B cell (primary cell): ENCODE results near the gene MRAS. TPM values are rescaled to one million over a fixed set of nuclear protein-coding genes. Genes with fewer than 3 reads are reported as not detected.

Experiments
- ATAC-seq: fragments of 200-7000 bp; cut with Tn5 transposase; one replicate; pipeline ENCODE4 v1.10.0; 2021; ENCODE audit warnings: low read depth, mild to moderate bottlenecking, moderate number of reproducible peaks, moderate library complexity
- CTCF ChIA-PET: fragments of 350-600 bp; sonication (Branson Sonifier 250); formaldehyde crosslinking; loops from one replicate; lab custom pipeline; 2021; ENCODE audit warnings: antibody characterized with exemption, inconsistent platforms; lab: Charles Lee
- POLR2A ChIA-PET: fragments of 350-600 bp; sonication (Branson Sonifier 250); formaldehyde crosslinking; loops from one replicate; lab custom pipeline; 2021; ENCODE audit warnings: antibody characterized with exemption; lab: Charles Lee
- DNase-seq: peaks from one replicate; pipeline ENCODE4 v3.0.0; 2013
- H2AFZ ChIP-seq: 2 replicates; pipeline ENCODE4 v1.6.1; 2012; ENCODE audit warnings: mild to moderate bottlenecking, low read depth, low read length; ENCODE audit not compliant: insufficient read depth, poor library complexity, severe bottlenecking
- H3K27ac ChIP-seq, 2 donors: 1 replicate in 1 of 2; 2 replicates in 1 of 2; pipeline ENCODE4 v1.5.1; 2012 to 2013; ENCODE audit warnings: low read length in 2 of 2, mild to moderate bottlenecking in 2 of 2, moderate library complexity in 1 of 2
- H3K27me3 ChIP-seq, 4 experiments: fragments of 200-600 bp in 1 of 4; sonication (generic) in 1 of 4; replicated peaks in 1 of 4; 1 replicate in 2 of 4; 2 replicates in 2 of 4; pipeline versions ENCODE4 v1.6.1 to v1.7.0; 2013 to 2016; ENCODE audit warnings: low read length in 3 of 4, mild to moderate bottlenecking in 2 of 4, mixed read lengths in 1 of 4, moderate library complexity in 1 of 4; ENCODE audit not compliant: insufficient read depth in 4 of 4, control insufficient read depth in 3 of 4; ENCODE audit errors: control extremely low read depth in 1 of 4
- H3K36me3 ChIP-seq, 2 experiments: replicated peaks in 1 of 2; 1 replicate in 1 of 2; 2 replicates in 1 of 2; pipeline versions ENCODE4 v1.6.1 to v1.7.1; 2013; ENCODE audit warnings: low read length in 1 of 2; ENCODE audit not compliant: insufficient read depth in 2 of 2, control insufficient read depth in 1 of 2; ENCODE audit errors: control extremely low read depth in 1 of 2, extremely low read depth in 1 of 2
- H3K4me1 ChIP-seq, 2 donors: fragments of 200-600 bp in 1 of 2; sonication (generic) in 1 of 2; 1 replicate in 1 of 2; 2 replicates in 1 of 2; pipeline versions ENCODE4 v1.5.1 to v1.6.1; 2013 to 2017; ENCODE audit warnings: low read length in 2 of 2; ENCODE audit not compliant: control insufficient read depth in 2 of 2, insufficient read depth in 2 of 2
- H3K4me2 ChIP-seq: replicated peaks from 2 replicates; pipeline ENCODE3; 2012; ENCODE audit warnings: mild to moderate bottlenecking, low read depth, low read length; ENCODE audit not compliant: poor library complexity, severe bottlenecking
- H3K4me3 ChIP-seq, 5 experiments: fragments of 200-600 bp in 1 of 5; sonication (generic) in 1 of 5; 1 replicate in 3 of 5; 2 replicates in 2 of 5; pipeline versions ENCODE4 v1.5.1 to v1.7.0; 2011 to 2016; ENCODE audit warnings: low read length in 4 of 5, mild to moderate bottlenecking in 4 of 5, low read depth in 2 of 5, control low read depth in 1 of 5, moderate library complexity in 1 of 5; ENCODE audit not compliant: insufficient read depth in 1 of 5; ENCODE audit errors: control extremely low read depth in 1 of 5, extremely low read depth in 1 of 5
- H3K79me2 ChIP-seq: fragments of 200-600 bp; sonication (generic); one replicate; pipeline ENCODE4 v1.6.0; 2016; ENCODE audit warnings: low read length; ENCODE audit not compliant: control insufficient read depth, insufficient read depth
- H3K9ac ChIP-seq: fragments of 200-600 bp; sonication (generic); 2 replicates; pipeline ENCODE4 v1.6.1; 2017; ENCODE audit warnings: mild to moderate bottlenecking, low read length, moderate library complexity
- H3K9me3 ChIP-seq, 3 donors: one replicate each; pipeline versions ENCODE4 v1.6.1 to v1.7.1; 2013; ENCODE audit warnings: low read length in 2 of 3; ENCODE audit not compliant: control insufficient read depth in 2 of 3, insufficient read depth in 1 of 3; ENCODE audit errors: control extremely low read depth in 1 of 3
- H4K20me1 ChIP-seq: 2 replicates; pipeline ENCODE4 v1.6.0; 2012; ENCODE audit warnings: mild to moderate bottlenecking, low read length; ENCODE audit not compliant: insufficient read depth, control insufficient read depth, poor library complexity, severe bottlenecking
- H3K27ac Mint-ChIP-seq: one replicate; pipeline ENCODE4 v1.8.0; 2021; ENCODE audit warnings: mixed read lengths
- H3K27me3 Mint-ChIP-seq: one replicate; pipeline ENCODE4 v1.8.0; 2021; ENCODE audit warnings: mixed read lengths
- H3K4me1 Mint-ChIP-seq: one replicate; pipeline ENCODE4 v1.8.0; 2021; ENCODE audit warnings: mixed read lengths
- H3K4me3 Mint-ChIP-seq: one replicate; pipeline ENCODE4 v1.8.0; 2021; ENCODE audit warnings: mixed read lengths
- H3K9me3 Mint-ChIP-seq: one replicate; pipeline ENCODE4 v1.8.0; 2022; ENCODE audit warnings: mixed read lengths; ENCODE audit not compliant: insufficient read depth
- CTCF ChIP-seq: fragments of 200-600 bp; IDR thresholded peaks from one replicate; pipeline ENCODE4 v1.8.0; 2022; ENCODE audit warnings: antibody characterized with exemption, mild to moderate bottlenecking
- EZH2 ChIP-seq: IDR thresholded peaks from 2 replicates; pipeline ENCODE4 v1.6.1; 2012; ENCODE audit warnings: borderline replicate concordance, low read depth, mild to moderate bottlenecking, moderate library complexity, low read length; ENCODE audit not compliant: insufficient read depth, poor library complexity, severe bottlenecking
- WGBS: methylation state at CpG from one replicate; pipeline ENCODE4 v1.1.5; 2013; ENCODE audit warnings: missing lambda C conversion rate; ENCODE audit not compliant: insufficient coverage; 5-methylcytosine and 5-hydroxymethylcytosine counted together
- intact Hi-C: fragments of 100-400 bp; cut with micrococcal nuclease; formaldehyde crosslinking; loops from one replicate; pipeline ENCODE4 v1.10.0; 2022
- polyA plus RNA-seq: library from polyadenylated mRNA; depleted of rRNA; stranded (reverse); fragments of >200 nt; gene quantifications from 2 replicates; pipeline ENCODE4 v1.2.3, GENCODE V29; 2012
- total RNA-seq, 2 donors: library from RNA; stranded (reverse); fragments of 120-200 nt in 1 of 2; gene quantifications; 1 replicate in 1 of 2; 2 replicates in 1 of 2; pipeline versions ENCODE4 v1.2.3 to v1.2.4, GENCODE V29; 2013 to 2022

The MRAS gene
- total and polyA plus RNA-seq, 2 donors (not counting 1 experiment from before 2014, with no cell fraction given): 0.03 to 0.22 TPM

- Histone ChIP-seq H3K27me3 (peaks cover 0 to 46% (median 9%) of the 10 kb centered on the region in 4 experiments), H3K4me3 (no peak overlapping the region), H4K20me1 (no peaks in the 10 kb centered on the region), H3K27ac (no peak overlapping the region), H3K4me2 (no peak overlapping the region), H3K9ac (no peak overlapping the region), H2AFZ (no peak overlapping the region), H3K9me3 (no peaks in the 10 kb centered on the region), H3K36me3 (no peaks in the 10 kb centered on the region), H3K79me2 (no peaks in the 10 kb centered on the region), H3K4me1 (no peaks in the 10 kb centered on the region)
- ChIA-PET POLR2A (no interaction called here), CTCF (no interaction called here)
- DNase-seq (no peak), ATAC-seq (no peak)
- no peaks in the 10 kb centered on the region for H3K9me3 Mint-ChIP-seq
- intact Hi-C loops: no loop called here
- WGBS: 94% methylated on average over 15 of the region's 15 CpGs
- no peaks in the 10 kb centered on the region for H3K4me1 Mint-ChIP-seq
- no peak overlapping the region for H3K4me3 Mint-ChIP-seq
- peaks cover 68% of the 10 kb centered on the region for H3K27me3 Mint-ChIP-seq
- no peak for TF ChIP-seq CTCF
- TF ChIP-seq EZH2: no peak
- no peak overlapping the region for H3K27ac Mint-ChIP-seq
Observed at GRCh38 chr3:138359919-138360868, 11.8 kb downstream of the MRAS start.

- no peaks in the 10 kb centered on the region for H3K36me3 ChIP-seq
- H3K27ac ChIP-seq: no peak overlapping the region
- H3K4me2 ChIP-seq: no peak overlapping the region
- ChIA-PET POLR2A (no interaction called here), CTCF (no interaction called here)
- intact Hi-C loops: no loop called here
- H3K4me3 ChIP-seq: no peak overlapping the region
- H4K20me1 ChIP-seq: no peaks in the 10 kb centered on the region
- DNase-seq: no peak
- no peak for ATAC-seq
- Mint-ChIP-seq H3K27me3 (peaks cover 72% of the 10 kb centered on the region), H3K4me3 (no peak overlapping the region), H3K9me3 (no peaks in the 10 kb centered on the region), H3K27ac (no peak overlapping the region), H3K4me1 (no peaks in the 10 kb centered on the region)
- 94% methylated on average over 8 of the region's 9 CpGs for WGBS
- H3K79me2 ChIP-seq: no peaks in the 10 kb centered on the region
- H3K9ac ChIP-seq: no peak overlapping the region
- no peak overlapping the region for H2AFZ ChIP-seq
- no peaks in the 10 kb centered on the region for H3K4me1 ChIP-seq
- H3K9me3 ChIP-seq: no peaks in the 10 kb centered on the region
- TF ChIP-seq CTCF (no peak), EZH2 (no peak)
- H3K27me3 ChIP-seq: peaks cover 0 to 54% (median 15%) of the 10 kb centered on the region in 4 experiments
Observed at GRCh38 chr3:138360869-138361525, 12.6 kb downstream of the MRAS start.
